GM12891 (cell line): Measurements from ENCODE around the gene KLHL6.

Source experiments
- POLR2A ChIP-seq: IDR thresholded peaks from 2 replicates; pipeline ENCODE4 v1.6.1; 2011; ENCODE audit warnings: low read depth, low read length, control low read depth
- POLR2AphosphoS5 ChIP-seq: IDR thresholded peaks from 2 replicates; pipeline ENCODE4 v1.6.1; 2011; ENCODE audit warnings: low read depth, low read length, control low read depth
- SPI1 ChIP-seq: IDR thresholded peaks from 2 replicates; pipeline ENCODE4 v1.6.1; 2011; ENCODE audit warnings: low read depth, low read length, control low read depth
- TAF1 ChIP-seq: IDR thresholded peaks from 2 replicates; pipeline ENCODE4 v1.6.1; 2011; ENCODE audit warnings: low read depth, low read length, control low read depth

DNA sequence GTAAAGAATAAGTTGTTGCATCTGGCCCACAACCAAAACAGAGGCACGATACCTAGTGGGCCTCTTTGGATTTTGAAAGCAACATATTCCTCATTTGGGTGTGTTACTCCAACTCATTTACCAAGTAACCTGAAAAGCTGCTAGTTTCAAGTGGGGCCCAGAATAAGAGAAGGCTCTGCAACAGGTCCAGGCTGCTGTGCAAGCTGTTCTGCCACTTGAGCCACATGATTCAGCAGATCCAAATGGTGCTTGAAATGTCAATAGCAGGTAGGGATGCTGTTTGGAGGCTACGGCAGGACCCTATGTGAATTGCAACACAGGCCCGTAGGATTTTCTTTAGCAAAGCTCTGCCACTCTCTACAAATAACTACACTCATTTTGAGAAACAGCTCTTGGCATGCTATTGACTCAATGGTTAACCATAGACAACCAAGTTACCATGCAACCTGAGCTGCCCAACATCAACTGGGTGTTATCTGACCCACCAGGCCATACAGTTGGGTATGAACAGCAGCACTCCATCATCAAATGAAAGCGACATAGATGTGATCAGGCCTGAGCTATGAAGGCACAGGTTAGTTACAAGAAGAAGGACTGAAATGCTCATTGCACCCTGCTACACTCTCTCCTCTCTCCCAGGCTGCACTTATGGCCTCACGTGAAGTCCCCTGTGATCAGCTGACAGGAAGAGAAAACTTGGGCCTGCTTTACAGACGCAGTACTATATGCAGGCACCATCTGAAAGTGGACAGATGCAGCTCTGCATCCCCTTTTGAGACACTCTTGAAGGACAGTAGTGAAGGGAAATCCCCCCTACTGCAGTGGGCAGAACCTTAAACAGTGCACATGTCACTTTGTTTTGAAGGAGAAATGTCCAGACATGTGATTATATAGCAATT is 117.6 kb downstream of the KLHL6 start:
- TF ChIP-seq SPI1 (no peak), POLR2AphosphoS5 (no peak), POLR2A (no peak), TAF1 (no peak)
